DMS 273 (cell line): Measurements from ENCODE around the gene SYMPK.

ENCODE experiments used
- DNase-seq: peaks from one replicate; lab custom pipeline; 2025; ENCODE audit not compliant: unreplicated experiment; lab: John Stamatoyannopoulos, UW

Gene SYMPK

DNA sequence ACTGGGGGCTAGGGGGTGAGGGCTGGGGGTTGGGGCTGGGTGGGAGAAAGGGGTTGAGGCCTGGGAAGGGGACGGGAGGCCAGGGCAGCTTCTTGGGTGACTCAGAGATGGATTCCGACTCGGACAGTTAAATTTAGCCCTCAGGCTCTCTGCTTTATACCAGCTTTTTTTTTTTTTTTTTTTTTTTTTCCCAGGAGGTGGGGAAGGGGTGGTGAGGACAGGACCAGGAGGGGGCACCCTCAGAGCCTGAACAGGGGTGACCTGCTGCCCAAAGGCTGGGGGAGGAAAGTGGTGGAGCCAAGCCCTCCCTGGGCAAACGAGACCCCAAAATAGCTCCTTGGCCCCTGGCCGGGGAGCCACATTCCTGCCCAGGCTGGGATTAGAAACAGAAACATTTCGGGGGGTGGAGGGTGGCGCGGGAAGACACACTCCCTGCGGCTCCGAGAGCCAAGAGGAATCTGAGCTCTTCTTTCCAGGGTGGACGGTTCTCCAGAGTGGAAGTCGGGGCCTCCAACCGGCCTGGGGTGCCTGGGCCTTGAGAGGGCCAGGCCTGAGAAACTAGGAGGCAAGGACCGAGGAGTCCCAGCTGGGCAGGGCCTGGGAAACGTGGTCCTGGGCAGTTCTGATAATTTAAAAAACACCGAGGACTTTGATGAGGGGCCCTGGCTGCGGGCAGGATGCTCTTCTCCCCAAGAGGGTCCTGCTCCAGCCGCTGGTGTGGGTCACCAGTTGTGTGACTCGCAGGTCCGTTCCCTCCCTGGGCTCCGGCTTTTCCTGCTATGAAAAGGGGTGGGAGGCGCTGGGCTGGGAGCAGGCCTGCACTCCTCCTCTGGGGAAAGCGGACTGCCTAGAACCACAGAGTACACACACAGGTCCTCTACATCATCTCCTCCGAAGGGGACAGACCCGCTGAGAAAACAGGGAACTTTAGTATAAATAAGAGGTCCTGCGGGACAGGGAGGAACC, 79.8 kb downstream of the SYMPK start:
- peak; percentile 51 for DNase-seq

DNA sequence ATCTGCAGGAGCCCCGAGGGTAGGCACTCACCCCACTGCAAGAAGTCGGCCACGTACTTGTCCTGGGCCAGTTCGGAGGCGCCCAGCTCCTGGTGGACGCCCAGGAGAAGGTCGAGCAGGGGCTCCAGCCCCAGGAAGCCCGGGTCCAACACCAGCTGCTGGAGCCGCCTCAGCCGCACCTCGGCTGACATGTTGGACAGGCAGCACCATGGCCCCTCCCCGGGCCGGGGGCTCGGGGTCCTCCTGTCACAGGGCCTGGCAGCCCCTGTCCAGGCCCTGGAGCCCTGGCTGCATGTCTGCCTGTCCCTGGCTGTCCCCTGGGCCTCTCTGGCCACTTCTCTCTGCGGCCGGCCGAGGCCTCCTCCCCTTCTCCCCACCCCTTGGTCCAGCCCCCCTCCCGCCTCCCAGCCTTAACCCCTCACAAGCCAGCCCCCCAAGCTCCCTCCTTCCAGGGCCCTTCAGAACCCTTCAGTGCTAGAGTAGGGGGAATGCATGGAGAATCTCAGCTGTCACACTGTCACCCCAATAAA, 80.7 kb downstream of the SYMPK start, which contains the start of gene DMPK:
Gene DMPK (minus strand): TSS at position 329 of the 530 bp plus-strand sequence. CDS start 138 bp downstream, at position 191.
- no peak for DNase-seq

DNA sequence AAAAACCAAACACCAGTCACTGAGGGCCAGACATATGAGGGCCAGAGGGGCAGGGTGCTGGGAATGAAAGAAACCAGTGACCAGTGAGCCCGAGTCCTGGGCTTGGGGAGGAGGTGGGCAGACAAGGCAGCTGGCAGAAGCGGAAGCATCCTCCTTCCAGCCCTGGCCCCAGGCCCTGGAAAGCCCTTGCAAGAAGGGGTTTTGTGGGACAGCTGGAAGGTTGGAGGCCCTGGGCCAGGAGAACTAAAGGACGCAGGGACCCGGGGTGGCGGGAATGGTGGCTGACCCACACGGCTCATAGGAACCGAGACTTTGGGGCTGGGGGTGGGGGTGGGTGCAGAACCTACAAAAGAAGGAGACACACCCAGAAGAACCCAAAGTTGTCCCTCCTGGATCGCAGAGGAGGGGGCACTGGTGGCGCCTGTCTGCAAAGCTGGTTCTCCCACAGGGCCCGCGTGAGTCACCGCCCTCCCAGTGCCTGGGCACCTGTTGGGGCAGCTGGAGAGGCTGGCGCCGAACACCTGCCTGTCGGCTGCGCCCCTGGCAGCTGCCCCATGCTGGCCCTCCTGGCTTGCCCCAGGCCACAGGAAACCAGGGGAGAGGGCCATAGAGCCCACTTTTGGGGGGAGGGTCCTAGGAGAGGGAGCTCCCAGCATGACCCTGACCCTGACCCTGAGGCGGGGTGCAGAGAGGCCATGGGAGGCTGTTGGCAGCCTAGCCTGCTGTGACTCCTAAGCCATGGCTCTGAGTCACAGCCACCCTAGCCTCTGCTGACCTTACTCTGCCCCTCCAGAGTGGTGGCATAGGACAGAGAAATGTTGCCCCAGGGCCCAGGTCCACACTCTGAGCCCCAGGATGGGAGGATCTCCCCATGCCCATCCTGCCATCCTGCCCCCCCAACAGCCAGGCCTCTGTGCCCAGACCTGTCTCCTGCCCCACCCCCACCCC, 81.5 kb downstream of the SYMPK start:
- DNase-seq = peak; percentile 92

DNA sequence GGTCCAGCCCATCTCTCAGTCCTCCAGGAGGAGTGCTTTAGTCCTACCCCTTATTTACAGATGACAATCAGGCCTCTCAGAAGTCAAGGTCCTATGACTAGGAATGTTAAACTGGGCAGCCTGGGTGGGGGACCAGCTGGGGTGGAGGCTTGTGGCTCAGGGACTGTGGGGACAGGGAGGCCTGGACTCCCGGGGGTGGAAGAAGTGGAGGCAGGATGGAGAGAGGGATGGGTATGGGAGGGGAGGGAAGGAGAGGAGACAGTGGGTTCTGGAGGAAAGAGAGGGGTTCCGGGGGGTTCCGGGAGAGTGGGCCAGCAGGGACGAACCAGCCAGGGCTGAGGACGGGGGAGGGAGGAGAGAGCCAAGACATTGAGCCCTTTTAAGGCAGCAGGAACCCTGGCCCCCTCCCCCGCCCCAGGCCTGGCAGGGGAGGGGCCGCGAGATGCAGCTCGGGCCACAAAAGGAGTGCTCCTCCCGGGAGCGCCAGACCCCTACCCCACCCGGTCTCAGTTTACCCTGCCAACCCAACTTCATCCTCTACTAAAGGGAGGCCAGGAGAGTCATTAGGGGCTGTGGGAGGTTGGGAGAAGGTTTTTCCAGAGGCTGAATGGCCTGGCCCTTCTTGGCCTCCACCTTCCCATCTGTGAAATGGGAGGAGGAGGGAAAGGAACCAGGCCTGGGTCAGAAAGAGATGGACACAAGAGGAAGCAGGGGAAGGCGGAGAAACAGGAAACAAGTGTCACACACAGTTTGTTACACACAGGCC, 82.3 kb downstream of the SYMPK start:
- DNase-seq = no peak

DNA sequence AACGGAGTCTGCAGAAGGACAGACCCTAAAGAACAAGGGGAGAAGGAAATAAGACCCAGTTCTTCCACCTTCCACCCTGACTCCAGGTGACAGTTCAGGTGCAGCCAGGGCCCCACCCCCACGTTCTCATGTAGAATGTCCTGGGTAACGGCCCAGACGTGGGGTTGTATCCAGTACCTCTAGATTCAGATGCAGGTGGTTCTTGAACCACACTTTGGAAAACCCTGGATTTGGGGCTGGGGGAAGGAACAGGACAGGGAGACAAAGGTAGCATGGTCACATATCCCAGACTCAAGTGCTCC, 82.8 kb downstream of the SYMPK start:
- DNase-seq = no peak

DNA sequence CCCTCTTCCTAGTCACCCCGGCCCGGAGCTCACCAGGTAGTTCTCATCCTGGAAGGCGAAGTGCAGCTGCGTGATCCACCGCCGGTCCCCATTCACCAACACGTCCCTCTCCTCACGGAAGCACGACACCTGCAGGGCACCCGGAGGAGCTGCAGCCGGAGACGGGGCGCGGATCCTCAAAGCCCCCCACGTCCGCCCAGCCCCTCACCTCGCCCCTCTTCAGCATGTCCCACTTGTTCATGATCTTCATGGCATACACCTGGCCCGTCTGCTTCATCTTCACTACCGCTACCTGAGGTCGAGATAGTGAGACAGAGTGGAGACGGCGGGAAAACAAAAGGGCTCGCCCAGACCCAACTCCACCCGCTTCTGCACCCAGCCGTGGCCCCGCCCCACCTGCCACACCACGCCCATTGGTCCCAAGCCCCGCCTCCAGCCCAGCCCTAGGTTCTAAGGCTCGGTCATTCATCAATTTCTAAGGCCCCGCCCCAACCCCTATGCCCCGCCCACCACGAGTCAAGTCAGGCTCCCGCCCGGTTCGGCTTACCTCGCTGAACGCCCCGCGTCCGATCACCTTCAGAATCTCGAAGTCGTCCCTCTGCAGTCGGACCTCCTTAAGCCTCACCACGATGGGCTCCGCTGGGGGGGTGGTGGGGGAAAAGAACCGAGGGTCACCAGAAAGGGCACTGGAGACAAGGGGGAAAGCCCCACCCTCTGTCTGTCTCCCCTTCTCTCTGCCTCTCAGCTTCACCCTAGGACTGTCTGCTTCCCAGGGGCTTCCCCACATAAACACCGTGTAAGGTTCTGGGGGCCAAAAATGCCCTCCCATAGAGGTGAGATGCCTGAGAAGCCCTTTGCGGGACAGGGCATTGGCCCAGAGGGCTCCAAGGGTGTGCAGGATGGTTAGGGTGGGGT, 83.5 kb downstream of the SYMPK start:
- peak; percentile 38 for DNase-seq

DNA sequence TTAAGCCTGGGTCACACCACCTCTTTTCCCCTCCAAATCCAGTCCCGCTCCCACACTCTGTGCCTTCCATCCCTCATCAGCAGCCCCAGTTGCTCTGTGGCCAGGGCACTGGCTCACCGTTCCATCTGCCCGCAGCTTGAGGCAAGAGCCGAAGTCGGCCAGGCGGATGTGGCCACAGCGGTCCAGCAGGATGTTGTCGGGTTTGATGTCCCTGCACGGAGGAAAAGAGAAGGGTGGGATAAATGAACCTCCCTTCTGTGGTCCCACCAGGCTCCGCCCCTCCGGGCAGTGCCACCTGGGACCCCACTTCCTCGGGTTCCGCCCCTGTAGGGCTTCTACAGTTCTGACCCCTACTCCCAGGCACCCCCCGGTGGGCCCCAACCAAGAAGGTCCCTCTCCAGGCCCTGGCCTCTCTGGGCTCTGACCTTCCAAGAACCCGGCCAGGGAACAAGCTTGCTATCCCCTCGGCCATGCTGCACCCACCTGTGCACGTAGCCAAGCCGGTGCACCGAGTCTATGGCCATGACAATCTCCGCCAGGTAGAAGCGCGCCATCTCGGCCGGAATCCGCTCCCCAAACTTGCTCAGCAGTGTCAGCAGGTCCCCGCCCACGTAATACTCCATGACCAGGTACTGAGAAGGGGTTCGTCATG, 84.8 kb downstream of the SYMPK start:
- DNase-seq = no peak

DNA sequence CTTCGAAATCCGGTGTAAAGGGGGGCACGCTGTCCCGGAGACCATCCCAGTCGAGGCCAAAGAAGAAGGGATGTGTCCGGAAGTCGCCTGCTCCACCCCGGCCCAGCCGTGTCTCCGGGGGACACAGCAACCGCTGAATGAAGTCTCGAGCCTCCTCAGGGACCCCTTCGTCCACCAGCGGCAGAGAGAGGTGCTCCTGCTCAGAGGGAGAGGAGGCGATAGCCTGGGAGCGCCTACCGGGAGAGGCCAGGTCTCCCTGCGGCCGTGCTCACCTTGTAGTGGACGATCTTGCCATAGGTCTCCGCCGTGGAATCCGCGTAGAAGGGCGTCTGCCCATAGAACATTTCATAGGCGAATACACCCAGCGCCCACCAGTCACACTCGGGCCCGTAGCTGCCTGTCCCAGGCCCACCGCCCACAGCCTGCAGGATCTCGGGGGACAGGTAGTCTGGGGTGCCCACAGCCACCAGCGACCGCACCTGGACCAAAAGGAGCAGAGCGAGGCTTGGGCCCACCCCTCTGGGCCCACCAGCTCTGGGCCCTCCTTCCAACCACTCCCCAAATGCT, 85.5 kb downstream of the SYMPK start:
- DNase-seq = no peak

DNA sequence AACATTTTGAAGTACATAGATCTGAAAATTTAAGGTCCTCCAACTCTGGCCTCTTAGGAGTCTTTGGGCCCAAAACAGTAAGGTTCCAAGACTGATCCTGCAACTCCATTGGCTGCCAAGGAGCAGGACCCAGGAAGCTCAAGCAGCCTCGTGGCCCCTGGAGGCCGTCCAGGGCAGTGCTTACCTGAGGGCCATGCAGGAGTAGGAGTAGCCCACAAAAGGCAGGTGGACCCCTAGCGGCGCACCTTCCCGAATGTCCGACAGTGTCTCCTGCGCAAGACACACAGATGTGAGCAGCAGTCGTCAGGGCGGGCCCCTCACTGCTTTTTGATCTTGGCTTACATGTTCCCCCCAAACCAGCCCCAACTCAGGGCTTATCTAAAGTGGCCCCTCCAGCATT, 88.2 kb downstream of the SYMPK start:
- peak; percentile 41 for DNase-seq

DNA sequence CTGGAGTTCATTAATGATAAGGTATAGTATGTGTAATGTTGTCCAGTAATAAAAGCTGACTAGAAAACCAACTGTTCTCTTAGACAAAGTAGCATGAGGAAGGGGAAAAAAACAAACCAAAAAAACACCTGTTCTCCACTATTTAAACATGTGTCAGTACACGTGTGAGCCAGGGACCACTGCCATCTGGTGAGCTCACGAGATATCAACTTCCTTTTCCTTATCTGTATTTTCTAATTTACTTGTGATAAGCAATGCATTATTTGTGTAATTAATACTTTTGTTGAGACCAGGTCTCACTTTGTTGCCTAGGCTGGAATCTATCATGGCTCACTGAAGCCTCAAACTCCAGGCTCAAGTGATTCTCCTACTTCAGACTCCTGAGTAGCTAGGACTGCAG, 89.6 kb downstream of the SYMPK start:
- peak; percentile 75 for DNase-seq

DNA sequence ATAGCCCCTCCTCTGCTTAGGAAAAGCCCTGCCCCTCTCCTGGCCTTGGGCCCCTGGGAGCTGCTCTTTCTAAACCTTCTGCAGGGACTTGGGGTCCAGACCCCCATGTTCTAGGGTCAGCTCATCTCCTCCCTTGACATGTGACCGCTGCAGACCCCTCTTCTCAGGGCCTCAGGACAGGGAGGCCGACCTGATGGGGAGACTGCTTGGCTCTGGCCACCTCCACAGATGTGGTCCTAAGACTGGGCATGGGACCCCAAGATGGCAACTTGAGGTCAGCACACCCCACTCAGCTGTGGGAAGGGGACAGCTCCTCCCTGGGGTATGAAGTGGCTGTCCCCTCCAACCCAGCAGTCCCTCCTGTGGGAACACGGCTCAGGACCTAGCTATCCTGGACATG, 90.0 kb downstream of the SYMPK start:
- no peak for DNase-seq

DNA sequence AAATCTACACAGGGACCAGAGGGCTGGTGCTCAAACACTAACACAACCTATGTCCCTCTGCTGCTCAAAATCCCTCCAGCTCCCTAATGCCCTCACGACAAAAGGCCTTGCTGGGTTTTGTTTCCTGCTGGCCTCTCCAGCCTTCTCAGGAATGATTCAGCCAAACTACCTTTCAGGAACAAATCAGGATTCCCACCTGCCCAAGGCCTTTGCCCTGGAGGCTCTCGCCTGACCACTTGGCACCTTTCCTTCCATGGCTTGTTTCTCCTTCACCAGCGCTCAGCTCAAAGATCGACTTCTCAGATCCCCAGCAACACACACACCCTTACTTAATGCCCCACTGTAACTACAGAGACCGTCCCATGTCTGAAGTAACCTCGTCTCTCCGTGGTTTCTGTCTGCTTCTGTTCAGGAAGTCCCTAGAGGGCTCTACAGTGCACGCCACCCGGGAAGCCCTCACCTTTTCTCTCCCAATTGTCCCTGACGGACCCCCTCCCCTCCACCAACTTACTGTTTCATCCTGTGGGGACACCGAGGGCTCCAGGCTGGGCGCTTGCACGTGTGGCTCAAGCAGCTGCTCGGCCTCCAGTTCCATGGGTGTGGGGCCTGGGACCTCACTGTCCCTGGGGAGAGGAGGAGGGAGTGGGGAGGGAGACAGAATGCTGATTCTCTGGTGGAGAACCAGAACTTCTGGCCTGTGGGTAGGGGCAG, 90.7 kb downstream of the SYMPK start:
- DNase-seq = no peak

DNA sequence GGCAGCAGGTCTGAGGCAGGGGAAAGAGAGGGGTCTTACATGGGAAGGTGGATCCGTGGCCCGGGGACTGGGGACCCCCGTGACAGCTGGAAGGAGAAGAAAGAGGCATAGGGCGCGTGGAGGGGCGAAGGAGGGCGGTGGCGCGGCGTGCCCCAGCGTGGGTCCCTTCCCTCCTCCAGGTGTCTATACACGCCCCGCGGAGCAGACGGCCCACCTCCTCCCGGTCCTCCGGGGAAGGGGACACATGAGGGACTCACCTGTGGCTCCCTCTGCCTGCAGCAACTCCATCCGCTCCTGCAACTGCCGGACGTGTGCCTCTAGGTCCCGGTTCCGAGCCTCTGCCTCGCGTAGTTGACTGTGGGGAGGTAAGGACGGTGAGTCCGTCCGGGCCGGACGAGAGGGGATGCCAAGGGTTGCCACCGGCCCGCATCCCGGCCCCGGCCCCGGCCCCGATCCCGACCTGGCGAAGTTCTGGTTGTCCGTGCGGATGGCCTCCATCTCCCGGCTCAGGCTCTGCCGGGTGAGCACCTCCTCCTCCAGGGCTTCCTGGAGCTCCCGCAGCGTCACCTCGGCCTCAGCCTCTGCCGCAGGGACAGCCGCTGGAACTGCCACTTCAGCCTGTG, 91.5 kb downstream of the SYMPK start:
- DNase-seq = no peak

DNA sequence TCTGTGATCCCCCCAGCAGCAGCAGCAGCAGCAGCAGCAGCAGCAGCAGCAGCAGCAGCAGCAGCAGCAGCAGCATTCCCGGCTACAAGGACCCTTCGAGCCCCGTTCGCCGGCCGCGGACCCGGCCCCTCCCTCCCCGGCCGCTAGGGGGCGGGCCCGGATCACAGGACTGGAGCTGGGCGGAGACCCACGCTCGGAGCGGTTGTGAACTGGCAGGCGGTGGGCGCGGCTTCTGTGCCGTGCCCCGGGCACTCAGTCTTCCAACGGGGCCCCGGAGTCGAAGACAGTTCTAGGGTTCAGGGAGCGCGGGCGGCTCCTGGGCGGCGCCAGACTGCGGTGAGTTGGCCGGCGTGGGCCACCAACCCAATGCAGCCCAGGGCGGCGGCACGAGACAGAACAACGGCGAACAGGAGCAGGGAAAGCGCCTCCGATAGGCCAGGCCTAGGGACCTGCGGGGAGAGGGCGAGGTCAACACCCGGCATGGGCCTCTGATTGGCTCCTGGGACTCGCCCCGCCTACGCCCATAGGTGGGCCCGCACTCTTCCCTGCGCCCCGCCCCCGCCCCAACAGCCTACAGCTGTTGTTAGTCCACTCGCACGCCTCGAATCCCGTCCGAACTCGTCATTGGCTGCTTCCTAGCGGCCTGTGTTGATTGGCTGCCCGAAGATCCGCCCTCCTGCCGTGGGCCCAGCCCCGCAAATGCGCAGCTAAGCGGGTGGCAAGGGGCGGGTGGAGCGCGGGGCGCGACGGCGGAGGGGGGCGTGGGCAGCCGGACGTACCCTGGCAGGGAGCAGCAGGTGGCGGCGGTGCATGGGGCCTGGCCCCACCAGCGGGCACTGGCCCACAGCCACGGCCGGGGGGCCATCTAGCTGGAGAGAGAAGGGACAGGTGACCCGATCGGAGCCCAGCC, 92.5 kb downstream of the SYMPK start:
- DNase-seq = peak; percentile 97

DNA sequence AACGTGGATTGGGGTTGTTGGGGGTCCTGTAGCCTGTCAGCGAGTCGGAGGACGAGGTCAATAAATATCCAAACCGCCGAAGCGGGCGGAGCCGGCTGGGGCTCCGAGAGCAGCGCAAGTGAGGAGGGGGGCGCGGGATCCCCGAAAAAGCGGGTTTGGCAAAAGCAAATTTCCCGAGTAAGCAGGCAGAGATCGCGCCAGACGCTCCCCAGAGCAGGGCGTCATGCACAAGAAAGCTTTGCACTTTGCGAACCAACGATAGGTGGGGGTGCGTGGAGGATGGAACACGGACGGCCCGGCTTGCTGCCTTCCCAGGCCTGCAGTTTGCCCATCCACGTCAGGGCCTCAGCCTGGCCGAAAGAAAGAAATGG, 93.1 kb downstream of the SYMPK start:
- DNase-seq = peak; percentile 80

DNA sequence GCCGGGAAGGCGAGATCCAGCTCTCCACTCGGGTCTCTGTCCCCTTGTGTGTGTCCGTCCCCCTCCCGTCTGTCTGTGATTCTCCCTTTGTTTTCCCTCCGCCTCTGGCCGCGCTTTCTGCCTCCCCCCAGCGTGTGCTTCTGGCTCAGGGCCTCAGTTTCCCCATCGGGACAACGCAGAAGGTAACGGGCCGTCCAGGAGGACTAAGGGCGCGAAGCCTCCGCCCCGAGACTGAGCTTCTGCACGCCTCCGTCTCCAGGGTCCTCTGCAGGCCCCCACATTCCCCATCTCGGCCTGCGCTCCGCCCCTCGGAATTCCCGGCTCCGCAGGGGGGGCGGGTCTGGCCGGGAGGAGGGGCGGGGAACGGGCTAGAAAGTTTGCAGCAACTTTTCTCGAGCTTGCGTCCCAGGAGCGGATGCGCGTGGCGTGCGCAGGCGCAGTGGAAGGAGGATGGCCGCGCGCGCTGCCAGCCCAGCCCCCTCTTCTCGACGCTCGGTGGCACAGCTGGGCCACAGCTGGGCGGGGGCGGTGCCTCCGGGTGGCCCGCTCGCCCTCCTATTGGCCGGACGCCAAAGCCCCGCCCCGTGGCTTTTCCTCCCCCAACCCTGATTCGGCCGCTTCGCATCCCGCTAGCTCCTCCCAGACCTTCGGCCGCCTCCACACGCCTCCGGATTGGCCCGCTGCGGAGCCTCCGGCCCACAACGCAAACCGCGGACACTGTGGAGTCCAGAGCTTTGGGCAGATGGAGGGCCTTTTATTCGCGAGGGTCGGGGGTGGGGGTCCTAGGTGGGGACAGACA, 93.8 kb downstream of the SYMPK start, which contains the start of gene SIX5:
Gene SIX5 (minus strand): TSS at position 269 of the 799 bp plus-strand sequence. CDS start 408 bp downstream, outside the sequence.
- peak; percentile 99 for DNase-seq
